ENCODE results near the gene CLPTM1. TPM values are rescaled to one million over a fixed set of nuclear protein-coding genes. Genes with fewer than 3 reads are reported as not detected.
A peak's percentile ranks its signal among the peaks of the same experiment; 100 is the strongest.
"Not testable (repeated sequence)": the region's sequence is repeated elsewhere in the genome, so short reads cannot be mapped to it uniquely, and the experiment has no call there.

The CLPTM1 gene
- total RNA-seq, 4 donors from 2014 or later, result 44.2 to 76.9 (median 56.3) TPM

DNA sequence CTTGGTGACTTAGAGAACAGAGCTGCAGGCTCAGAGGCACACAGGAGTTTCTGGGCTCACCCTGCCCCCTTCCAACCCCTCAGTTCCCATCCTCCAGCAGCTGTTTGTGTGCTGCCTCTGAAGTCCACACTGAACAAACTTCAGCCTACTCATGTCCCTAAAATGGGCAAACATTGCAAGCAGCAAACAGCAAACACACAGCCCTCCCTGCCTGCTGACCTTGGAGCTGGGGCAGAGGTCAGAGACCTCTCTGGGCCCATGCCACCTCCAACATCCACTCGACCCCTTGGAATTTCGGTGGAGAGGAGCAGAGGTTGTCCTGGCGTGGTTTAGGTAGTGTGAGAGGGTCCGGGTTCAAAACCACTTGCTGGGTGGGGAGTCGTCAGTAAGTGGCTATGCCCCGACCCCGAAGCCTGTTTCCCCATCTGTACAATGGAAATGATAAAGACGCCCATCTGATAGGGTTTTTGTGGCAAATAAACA is 30.9 kb upstream of the CLPTM1 start:
- Histone ChIP-seq H3K4me1 (peaks cover 6 to 39% (median 15%) of the 10 kb centered on the region in 3 donors), H3K27ac (peak overlapping the region in 1 of 4 donors; percentile 68), H3K4me3 (no peak overlapping the region), H3K9me3 (no peaks in the 10 kb centered on the region), H3K27me3 (peaks cover 0 to 8% (median 0%) of the 10 kb centered on the region in 4 donors), H3K36me3 (no peaks in the 10 kb centered on the region)
- TF ChIP-seq, protein P1, sequence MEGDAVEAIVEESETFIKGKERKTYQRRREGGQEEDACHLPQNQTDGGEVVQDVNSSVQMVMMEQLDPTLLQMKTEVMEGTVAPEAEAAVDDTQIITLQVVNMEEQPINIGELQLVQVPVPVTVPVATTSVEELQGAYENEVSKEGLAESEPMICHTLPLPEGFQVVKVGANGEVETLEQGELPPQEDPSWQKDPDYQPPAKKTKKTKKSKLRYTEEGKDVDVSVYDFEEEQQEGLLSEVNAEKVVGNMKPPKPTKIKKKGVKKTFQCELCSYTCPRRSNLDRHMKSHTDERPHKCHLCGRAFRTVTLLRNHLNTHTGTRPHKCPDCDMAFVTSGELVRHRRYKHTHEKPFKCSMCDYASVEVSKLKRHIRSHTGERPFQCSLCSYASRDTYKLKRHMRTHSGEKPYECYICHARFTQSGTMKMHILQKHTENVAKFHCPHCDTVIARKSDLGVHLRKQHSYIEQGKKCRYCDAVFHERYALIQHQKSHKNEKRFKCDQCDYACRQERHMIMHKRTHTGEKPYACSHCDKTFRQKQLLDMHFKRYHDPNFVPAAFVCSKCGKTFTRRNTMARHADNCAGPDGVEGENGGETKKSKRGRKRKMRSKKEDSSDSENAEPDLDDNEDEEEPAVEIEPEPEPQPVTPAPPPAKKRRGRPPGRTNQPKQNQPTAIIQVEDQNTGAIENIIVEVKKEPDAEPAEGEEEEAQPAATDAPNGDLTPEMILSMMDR (IDR thresholded peaks at IDR 0.05), result no peak
- no peak for TF ChIP-seq POLR2A (IDR thresholded peaks at IDR 0.05)
- DNase-seq, result no peak
- intact Hi-C loops (cut with DNase I), result no loop called here
- 62 to 75% methylated on average over 6 to 8 of the region's 8 CpGs for WGBS, 2 donors

DNA sequence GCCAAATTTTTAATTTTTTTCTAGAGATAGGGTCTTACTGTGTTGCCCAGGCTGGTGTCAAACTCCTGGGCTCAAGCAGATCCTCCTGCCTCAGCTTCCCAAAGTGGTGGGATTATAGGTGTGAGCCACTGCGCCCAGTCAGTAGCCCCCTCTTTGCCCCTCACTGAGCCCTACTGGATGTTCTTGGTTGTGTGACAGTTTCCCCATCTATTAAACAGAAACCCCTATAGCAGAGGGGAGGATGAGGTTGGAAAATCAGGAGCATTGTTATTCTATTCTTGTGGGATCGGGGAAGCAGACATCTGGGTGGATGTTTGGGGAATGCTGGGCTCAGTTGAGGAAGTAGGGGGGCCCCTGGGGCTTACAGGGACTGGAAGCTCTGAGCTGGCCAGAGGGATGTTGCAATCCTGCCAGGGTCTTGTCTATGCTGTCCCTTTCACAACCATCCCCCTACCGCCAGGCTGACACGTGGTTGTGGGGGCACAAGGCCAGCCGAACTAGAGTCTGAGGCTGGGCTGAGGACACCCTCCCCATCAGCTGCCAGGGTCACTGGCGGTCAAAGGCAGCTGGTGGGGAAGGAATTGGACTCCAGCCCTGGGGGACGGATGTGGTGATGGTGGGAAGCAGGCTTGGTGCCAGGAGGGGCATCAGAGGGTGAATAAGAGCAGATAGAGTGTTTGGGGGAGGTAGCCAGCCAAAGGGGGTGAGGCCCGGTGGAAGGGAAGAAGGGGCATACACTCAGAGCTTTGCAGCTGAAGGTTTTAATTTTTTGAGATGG is 29.9 kb upstream of the CLPTM1 start:
- DNase-seq, result no peak
- Histone ChIP-seq H3K27me3 (peaks cover 0 to 8% (median 0%) of the 10 kb centered on the region in 4 donors), H3K4me1 (peaks cover 6 to 39% (median 15%) of the 10 kb centered on the region in 3 donors), H3K4me3 (no peak overlapping the region), H3K27ac (peak overlapping the region in 3 of 4 donors; percentile 50 to 75 (median 68)), H3K36me3 (no peaks in the 10 kb centered on the region), H3K9me3 (no peaks in the 10 kb centered on the region)
- no peak for TF ChIP-seq POLR2A (IDR thresholded peaks at IDR 0.05)
- TF ChIP-seq, protein P1 (IDR thresholded peaks at IDR 0.05), result no peak
- WGBS, 2 donors, result 45 to 58% methylated on average over 8 of the region's 8 CpGs
- intact Hi-C loops (cut with DNase I), result no loop called here

DNA sequence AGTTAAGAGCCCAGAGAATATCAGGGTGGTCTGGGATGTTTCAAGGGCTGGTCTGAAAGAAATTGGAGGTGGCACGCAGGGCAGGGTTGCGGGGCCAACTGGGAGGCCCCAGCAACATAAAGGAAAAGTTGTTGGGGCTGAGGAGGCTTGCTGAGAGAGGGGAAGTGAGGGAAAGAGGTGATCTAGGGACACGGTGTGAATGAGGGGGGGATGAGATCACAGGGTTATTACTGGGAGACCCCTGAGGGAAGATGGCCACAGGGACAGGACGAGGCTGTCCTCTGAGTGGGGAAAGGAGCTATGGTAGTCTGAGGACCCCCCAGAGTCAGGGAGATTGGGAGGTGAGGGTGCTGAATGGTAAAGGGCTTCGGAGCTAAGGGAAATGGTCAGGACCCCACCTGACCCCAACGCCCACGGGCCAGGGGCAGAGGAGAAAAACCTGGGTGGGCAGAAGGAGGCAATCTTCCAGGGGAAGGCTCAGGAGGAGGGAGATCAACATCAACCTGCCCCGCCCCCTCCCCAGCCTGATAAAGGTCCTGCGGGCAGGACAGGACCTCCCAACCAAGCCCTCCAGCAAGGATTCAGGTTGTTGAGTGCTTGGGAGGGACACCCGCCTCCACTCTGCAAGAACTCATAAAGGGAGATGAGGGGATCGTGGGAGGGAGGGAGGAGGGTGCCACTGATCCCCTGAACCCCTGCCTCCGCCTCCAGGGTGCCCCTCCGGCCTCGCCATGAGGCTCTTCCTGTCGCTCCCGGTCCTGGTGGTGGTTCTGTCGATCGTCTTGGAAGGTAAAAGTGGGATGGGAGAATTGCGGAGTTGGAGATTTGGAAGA is 28.7 kb upstream of the CLPTM1 start:
- DNase-seq; H3K9me3 ChIP-seq; H3K27me3 ChIP-seq; H3K36me3 ChIP-seq; intact Hi-C loops (cut with DNase I): not testable (repeated sequence)
- H3K27ac ChIP-seq, result peak overlapping the region in 3 of 4 donors; percentile 18 to 58 (median 52)
- H3K4me1 ChIP-seq, result peaks cover 6 to 39% (median 15%) of the 10 kb centered on the region in 3 donors
- H3K4me3 ChIP-seq, result peak overlapping the region in 2 of 4 donors; percentile 26 to 50
- 52 to 76% methylated on average over 8 to 13 of the region's 19 CpGs for WGBS, 2 donors

DNA sequence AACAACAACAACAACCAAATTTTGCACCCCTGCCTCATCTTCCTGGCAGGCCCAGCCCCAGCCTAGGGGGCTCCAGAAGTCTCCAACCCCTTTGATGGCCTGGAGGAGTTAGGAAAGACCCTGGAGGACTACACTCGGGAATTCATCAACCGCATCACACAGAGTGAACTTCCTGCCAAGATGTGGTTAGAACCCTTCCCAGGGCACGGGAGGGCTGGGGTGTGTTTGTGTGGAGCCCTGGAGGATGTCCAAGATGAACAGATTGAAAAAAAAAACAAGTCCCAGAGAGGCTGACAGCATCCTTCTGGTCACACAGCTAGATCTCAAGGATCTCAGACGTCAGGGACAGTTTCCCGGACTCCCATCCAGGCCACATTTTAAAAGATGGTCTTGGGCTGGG is 27.4 kb upstream of the CLPTM1 start:
- DNase-seq, result no peak
- Histone ChIP-seq H3K4me3 (no peak overlapping the region), H3K27me3 (peaks cover 0 to 8% (median 0%) of the 10 kb centered on the region in 4 donors), H3K9me3 (no peaks in the 10 kb centered on the region), H3K4me1 (peaks cover 6 to 39% (median 15%) of the 10 kb centered on the region in 3 donors), H3K27ac (peak overlapping the region in 3 of 4 donors; percentile 17 to 52 (median 19)), H3K36me3 (no peaks in the 10 kb centered on the region)
- intact Hi-C loops (cut with DNase I), result no loop called here
- 0 to 70% methylated on average over 2 of the region's 5 CpGs for WGBS, 2 donors
- TF ChIP-seq, protein P1 (IDR thresholded peaks at IDR 0.05), result no peak
- no peak for TF ChIP-seq POLR2A (IDR thresholded peaks at IDR 0.05)

DNA sequence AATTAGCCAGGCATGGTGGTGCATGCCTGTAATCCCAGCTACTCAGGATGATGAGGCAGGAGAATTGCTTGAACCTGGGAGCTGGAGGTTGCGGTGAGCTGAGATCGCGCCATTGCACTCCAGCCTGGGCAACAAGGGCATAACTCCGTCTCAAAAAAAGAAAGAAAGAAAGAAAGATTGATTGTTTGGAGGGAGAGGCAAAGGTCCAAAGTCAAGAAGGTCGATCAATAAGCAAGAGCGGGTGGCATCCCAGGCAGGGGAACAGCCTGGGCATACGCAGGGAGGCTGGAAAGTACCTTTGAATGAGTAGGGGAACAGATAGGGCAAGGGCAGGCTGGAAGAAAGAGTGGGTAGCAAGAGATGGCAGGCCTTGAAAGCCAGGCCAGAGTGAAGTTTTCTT is 25.1 kb upstream of the CLPTM1 start:
- H3K4me1 ChIP-seq, result peaks cover 6 to 27% (median 11%) of the 10 kb centered on the region in 3 donors
- TF ChIP-seq, protein P1 (IDR thresholded peaks at IDR 0.05), result no peak
- TF ChIP-seq POLR2A (IDR thresholded peaks at IDR 0.05), result no peak
- no peak overlapping the region for H3K27ac ChIP-seq
- no peaks in the 10 kb centered on the region for H3K9me3 ChIP-seq
- H3K4me3 ChIP-seq, result no peak overlapping the region
- WGBS, 2 donors, result 76 to 86% methylated on average over 7 of the region's 7 CpGs
- H3K27me3 ChIP-seq, result peaks cover 0 to 8% (median 0%) of the 10 kb centered on the region in 4 donors
- no peaks in the 10 kb centered on the region for H3K36me3 ChIP-seq
- no peak for DNase-seq
- intact Hi-C loops (cut with DNase I), result no loop called here

Data from esophagus squamous epithelium (tissue), 5 donors.